Fibroblast of pulmonary artery (primary cell): Measurements from ENCODE around the gene ARHGAP5.
"Not testable (repeated sequence)": the region's sequence is repeated elsewhere in the genome, so short reads cannot be mapped to it uniquely, and the experiment has no call there.

Experiments
- DNase-seq: peaks from one replicate; pipeline ENCODE4 v3.0.0-alpha.2; 2010; ENCODE audit warnings: low read depth
- H3K4me3 ChIP-seq: replicated peaks from 2 replicates; pipeline ENCODE4 v1.5.1; 2011; ENCODE audit warnings: low read depth, mild to moderate bottlenecking, control low read depth, low read length, moderate library complexity
- TF ChIP-seq, protein P1 (sequence below): IDR thresholded peaks from 2 replicates; pipeline ENCODE4 v1.5.1; 2011; ENCODE audit warnings: mild to moderate bottlenecking, control low read depth, low read length, inconsistent platforms; ENCODE audit errors: missing control alignments

ARHGAP5 gene

DNA sequence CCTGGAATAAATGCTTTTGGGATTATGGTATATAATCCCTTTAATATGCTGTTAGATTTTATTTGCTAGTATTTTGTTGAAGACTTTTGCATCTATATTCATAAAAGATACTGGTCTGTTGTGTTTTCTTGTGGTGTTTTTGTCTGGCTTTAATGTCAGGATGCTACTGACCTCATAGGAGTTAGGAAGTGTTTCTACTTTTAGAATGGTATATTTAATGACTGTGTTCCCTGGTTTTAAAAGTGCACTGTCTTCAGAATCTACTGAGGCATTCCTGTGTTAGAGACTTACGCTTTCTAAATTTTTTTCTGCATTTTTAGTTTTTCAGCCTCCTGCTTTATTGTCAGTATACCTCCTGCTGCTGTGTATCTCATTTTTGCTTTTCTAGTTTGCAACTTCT is 51.6 kb downstream of the ARHGAP5 start:
- no peak overlapping the region for H3K4me3 ChIP-seq
- DNase-seq, result no peak
- TF ChIP-seq, protein P1, sequence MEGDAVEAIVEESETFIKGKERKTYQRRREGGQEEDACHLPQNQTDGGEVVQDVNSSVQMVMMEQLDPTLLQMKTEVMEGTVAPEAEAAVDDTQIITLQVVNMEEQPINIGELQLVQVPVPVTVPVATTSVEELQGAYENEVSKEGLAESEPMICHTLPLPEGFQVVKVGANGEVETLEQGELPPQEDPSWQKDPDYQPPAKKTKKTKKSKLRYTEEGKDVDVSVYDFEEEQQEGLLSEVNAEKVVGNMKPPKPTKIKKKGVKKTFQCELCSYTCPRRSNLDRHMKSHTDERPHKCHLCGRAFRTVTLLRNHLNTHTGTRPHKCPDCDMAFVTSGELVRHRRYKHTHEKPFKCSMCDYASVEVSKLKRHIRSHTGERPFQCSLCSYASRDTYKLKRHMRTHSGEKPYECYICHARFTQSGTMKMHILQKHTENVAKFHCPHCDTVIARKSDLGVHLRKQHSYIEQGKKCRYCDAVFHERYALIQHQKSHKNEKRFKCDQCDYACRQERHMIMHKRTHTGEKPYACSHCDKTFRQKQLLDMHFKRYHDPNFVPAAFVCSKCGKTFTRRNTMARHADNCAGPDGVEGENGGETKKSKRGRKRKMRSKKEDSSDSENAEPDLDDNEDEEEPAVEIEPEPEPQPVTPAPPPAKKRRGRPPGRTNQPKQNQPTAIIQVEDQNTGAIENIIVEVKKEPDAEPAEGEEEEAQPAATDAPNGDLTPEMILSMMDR, result no peak

DNA sequence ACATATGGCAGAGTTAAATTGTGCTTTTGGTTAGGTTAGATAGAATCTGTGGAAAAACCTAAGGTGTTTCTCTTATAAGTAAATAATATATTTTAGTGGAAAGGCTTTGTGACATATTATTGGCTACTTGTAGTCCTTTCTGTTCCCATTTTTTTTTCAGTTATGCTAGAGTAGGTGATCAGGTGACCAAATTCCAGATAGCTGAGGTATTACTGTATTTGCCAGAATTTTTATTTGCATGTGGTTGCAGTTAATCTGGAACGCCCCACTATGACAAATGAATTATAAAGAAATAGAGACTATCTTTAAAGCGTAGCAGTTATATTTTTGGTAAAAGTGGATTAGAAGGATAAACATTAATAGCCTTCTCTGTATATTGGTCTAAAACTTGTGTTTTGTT is 52.0 kb downstream of the ARHGAP5 start:
- H3K4me3 ChIP-seq, result no peak overlapping the region
- TF ChIP-seq, protein P1, result no peak
- peak; percentile 49 for DNase-seq

DNA sequence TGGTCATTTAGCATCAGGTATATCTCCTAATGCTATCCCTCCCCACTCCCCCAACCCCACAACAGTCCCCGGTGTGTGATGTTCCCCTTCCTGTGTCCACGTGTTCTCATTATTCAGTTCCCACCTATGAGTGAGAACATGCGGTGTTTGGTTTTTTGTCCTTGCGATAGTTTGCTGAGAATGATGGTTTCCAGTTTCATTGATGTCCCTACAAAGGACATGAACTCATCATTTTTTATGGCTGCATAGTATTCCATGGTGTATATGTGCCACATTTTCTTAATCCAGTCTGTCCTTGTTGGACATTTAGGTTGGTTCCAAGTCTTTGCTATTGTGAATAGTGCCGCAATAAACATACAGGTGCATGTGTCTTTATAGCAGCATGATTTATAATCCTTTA is 54.6 kb downstream of the ARHGAP5 start:
- not testable (repeated sequence) for DNase-seq, H3K4me3 ChIP-seq

DNA sequence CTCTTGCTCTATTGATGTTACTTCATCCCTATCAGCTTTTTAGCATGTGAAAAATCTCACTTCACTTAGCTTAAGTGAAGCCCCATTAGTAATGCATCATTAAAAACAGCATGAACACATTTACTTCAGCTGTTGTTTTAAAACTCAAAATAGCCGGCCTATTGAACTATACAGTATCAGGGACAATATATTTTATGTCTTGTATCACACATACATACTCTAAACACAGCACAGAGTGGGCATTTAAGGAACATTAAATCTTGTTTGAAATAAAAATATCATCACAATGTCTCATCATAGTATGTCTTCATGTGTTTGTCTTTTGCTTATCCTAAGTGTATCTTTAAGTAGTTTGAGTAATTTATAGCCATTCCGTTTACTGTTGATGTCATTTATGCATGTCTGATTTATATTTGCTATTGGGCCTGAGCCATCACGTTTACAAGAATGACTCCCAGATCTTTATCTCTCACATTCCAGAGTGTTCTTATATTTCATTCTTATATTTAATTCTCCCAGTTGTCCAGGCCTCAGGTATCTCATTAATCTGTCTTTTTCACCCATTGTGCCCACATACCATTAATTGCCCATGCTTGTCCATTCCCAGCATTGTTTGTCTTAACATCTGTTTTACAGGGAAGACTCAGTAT is 57.5 kb downstream of the ARHGAP5 start:
- TF ChIP-seq, protein P1, result no peak

DNA sequence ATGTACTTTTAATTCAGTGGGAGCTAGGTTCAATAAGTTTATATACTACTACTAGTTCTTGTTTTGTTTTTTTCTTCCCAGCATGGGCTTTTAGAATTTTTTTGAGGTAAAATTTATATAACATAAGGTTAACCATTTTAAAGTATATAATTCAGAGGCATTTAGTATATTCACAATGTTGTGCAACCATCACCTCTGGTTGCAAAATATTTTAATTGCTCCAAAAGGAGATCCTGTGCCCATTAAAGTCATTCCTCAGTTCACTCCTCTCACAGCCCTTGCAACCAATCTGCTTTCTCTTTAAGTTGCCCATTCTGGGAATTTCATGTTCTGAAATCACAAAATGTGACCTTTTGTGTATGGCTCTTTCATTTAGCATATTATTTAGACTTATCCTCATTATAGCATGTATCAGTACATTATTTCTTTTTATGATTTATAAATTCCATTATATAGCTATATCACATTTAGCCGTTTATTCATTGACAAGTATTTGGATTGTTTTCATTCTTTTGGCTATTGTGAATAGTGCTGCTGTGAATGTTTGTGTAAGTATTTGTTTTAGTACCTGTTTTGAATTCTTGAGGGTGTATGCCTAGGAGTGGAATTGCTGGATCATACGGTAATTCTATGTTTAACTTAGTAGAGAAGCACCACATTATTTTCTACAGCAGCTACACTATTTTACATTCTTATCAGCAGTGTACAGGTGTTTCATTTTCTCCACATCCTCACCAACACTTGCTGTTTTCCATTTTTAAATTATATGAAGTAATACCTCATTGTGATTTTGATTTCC is 59.1 kb downstream of the ARHGAP5 start:
- no peak overlapping the region for H3K4me3 ChIP-seq
- DNase-seq, result no peak
- TF ChIP-seq, protein P1, result no peak

More for the DNA sequence above, 57.5 kb downstream of the ARHGAP5 start:
- H3K4me3 ChIP-seq, result no peak overlapping the region
- DNase-seq, result peak; percentile 18

DNA sequence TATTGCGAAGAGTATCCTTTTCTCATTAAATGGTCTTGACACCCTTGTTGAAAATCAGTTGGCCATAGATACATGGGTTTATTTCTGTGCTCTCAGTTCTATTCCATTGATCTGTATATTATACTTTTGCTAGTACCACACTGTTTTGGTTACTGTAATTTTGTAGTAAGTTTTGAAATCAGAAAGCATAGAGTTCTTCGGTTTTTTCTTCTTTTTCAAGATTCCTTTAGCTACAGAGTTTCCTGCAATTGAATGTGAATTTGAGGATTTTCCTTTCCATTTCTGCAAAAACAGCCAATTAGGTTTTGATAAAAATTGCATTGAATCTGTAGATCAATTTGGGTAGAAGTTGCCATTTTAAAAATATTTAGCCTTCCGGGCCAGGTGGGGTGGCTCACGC is 60.2 kb downstream of the ARHGAP5 start:
- no peak overlapping the region for H3K4me3 ChIP-seq
- DNase-seq, result no peak
- TF ChIP-seq, protein P1, result no peak

DNA sequence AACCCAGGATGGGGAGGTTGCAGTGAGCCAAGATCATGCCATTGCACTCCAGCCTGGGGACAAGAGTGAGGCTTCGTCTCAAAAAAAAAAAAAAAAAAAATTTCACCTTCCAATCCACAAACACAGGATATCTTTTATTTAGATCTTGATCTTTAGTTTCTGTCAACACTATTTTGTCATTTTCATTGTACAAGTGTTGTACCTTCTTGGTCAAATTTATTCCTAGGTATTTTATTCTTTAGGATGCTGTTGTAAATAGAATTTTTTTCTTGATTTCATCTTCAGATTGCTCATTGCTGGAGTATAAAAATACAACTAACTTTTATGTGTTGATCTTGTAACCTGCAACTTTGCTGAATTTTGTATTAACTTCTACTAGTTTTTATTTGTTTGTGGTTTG is 60.8 kb downstream of the ARHGAP5 start:
- TF ChIP-seq, protein P1, result no peak
- no peak overlapping the region for H3K4me3 ChIP-seq
- DNase-seq, result no peak
